ENCODE measurements around the gene C1QL1.

C1QL1 gene

GRCh38 chr17:44968225-44969143, at the start of gene C1QL1:
Gene C1QL1 (minus strand): TSS chr17:44968303. CDS start chr17:44968048, 255 bp downstream.
- DNase-seq = peak; percentile 83

- DNase-seq = no peak
Observed at GRCh38 chr17:45016823-45017222, 48.7 kb upstream of the C1QL1 start.

GRCh38 chr17:45016237-45016636, 48.1 kb upstream of the C1QL1 start:
- no peak for DNase-seq

GRCh38 chr17:45013021-45013997, 45.2 kb upstream of the C1QL1 start:
- peak; percentile 9 for DNase-seq

- no peak for DNase-seq
Observed at GRCh38 chr17:45011767-45012166, 43.7 kb upstream of the C1QL1 start.

- no peak for DNase-seq
Observed at GRCh38 chr17:45009676-45010467, 41.8 kb upstream of the C1QL1 start.

GRCh38 chr17:45008216-45008615, 40.1 kb upstream of the C1QL1 start:
- no peak for DNase-seq

- no peak for DNase-seq
Observed at GRCh38 chr17:45006927-45007461, 38.9 kb upstream of the C1QL1 start.

GRCh38 chr17:45005700-45006099, 37.6 kb upstream of the C1QL1 start:
- DNase-seq = no peak

GRCh38 chr17:45004388-45004787, 36.3 kb upstream of the C1QL1 start:
- no peak for DNase-seq

- no peak for DNase-seq
Observed at GRCh38 chr17:45003877-45004276, 35.8 kb upstream of the C1QL1 start.

GRCh38 chr17:45001310-45001709, 33.2 kb upstream of the C1QL1 start:
- no peak for DNase-seq

- no peak for DNase-seq
Observed at GRCh38 chr17:44999433-44999832, 31.3 kb upstream of the C1QL1 start.

- DNase-seq = no peak
Observed at GRCh38 chr17:44998646-44999045, 30.5 kb upstream of the C1QL1 start.

- DNase-seq = no peak
Observed at GRCh38 chr17:44997733-44998520, 29.8 kb upstream of the C1QL1 start.

GRCh38 chr17:44996304-44996703, 28.2 kb upstream of the C1QL1 start:
- no peak for DNase-seq

- DNase-seq = no peak
Observed at GRCh38 chr17:44995436-44996001, 27.4 kb upstream of the C1QL1 start.

GRCh38 chr17:44992242-44992939, 24.3 kb upstream of the C1QL1 start:
- no peak for DNase-seq

- DNase-seq = no peak
Observed at GRCh38 chr17:44990994-44991393, 22.9 kb upstream of the C1QL1 start.

- DNase-seq = no peak
Observed at GRCh38 chr17:44989552-44990138, 21.5 kb upstream of the C1QL1 start.

Data from midbrain (tissue), 1 donor.